Measurements from ENCODE around the gene KLK12.

The KLK12 gene

DNA sequence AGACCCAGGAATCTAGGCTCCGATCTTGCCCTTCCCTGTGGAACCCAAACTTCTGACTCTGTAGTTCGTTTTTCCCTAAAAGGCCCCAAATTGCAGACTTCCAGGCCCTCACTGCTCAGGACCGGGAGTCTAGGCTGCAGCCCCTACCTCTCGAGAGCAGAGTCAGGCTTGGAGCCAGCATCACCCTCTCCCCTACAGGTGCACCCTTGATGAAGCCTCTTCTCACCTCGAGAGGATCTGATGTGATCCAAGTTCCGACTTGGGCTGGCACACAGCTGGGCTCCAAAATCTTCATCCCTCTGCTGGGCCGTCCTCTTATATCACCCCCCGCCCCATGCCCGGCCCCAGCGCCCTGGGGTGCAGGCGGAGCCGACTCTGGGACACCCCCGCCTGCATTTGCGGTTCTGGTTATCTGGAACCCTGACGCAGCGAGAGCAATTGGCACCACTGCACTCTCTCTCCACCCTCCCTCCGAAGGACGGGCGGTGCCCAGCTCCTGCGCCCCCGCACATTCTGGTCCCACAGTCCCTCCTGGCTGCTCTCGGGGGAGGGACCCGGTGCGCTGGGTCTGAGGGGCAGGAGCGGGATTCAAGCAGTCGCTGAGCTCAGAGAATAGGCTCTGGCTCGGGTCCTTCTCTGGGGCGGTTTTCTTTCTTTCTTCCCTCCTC is 51.0 kb downstream of the KLK12 start, which contains the start of gene KLK7:
KLK7 (minus strand) TSS at position 293 of the 668 bp plus-strand sequence. CDS start 1,518 bp downstream, outside the sequence.
- no peak for DNase-seq (ENCODE audit: low read depth in 1 of 2, low spot score in 1 of 2)

- DNase-seq (ENCODE audit: low read depth in 1 of 2, low spot score in 1 of 2): no peak
Measured at GRCh38 chr19:50982186-50982585, 52.6 kb downstream of the KLK12 start.

DNA sequence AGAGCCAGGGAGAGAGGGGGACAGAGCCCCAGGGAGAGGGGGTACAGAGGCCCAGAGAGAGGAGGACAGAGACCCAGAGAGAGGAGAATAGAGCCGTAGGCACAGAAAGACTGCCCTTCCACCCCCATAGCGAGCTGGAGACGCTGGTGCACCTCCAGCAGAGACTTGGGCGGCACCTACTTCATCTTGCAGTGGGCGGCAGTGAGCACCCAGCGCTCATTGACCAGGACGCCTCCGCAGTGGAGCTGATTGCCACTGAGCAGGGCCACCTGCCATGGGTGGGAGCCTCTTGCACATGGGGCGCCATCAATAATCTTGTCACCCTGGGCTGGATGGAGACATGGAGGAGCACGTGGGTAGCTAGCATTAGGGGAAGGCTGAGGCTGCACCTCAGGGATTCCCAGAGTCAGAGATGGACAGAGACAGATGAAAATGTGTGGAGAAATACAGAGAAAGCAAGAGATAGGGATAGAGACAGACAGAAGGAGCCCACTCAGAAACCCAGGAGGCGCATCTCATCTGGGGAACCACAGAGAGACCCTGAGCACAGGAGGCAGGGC is 53.1 kb downstream of the KLK12 start:
- DNase-seq (ENCODE audit: low read depth in 1 of 2, low spot score in 1 of 2): no peak

DNA sequence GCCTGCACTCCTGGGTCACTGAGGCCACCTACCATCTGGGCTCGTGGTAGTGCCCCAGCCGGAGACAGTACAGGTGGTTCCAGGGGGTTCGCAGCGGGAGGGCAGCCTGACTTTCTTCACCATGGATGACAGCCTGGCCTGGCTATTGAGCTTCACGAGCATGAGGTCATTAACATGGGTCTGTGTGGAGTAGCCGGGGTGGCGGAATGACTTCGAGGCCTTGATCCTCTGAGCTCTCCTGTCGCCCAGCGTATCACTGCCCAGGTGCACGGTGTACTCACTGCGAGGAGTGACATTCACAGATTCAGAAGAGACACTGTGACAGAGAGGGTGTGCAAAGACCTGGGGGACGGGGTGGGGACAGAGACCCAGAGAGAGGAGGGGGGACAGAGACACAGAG is 54.6 kb downstream of the KLK12 start:
- DNase-seq (ENCODE audit: low read depth in 1 of 2, low spot score in 1 of 2): no peak

DNA sequence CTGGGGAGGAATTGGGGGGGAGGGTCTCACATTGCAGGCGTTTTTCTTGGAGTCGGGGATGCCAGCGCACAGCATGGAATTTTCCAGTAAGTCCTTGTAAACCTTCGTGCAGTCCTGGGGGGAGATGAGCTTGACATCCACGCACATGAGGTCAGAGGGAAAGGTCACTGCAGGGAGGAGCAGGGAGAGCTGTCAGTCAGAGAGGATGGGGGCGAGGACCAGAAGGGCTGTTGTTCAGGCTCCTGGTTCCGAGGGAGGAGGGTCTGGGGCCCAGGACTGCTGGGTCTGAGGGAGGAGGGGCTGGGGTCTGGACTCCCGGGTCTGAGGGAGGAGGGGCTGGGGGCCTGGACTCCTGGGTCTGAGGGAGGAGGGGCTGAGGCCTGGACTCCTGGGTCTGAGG is 55.0 kb downstream of the KLK12 start:
- DNase-seq (ENCODE audit: low read depth in 1 of 2, low spot score in 1 of 2): no peak
